PC-9 (cell line): ENCODE results near the gene MLN. TPM values are rescaled to one million over a fixed set of nuclear protein-coding genes. Genes with fewer than 3 reads are reported as not detected.

ENCODE experiments used
- BruUV-seq: library from RNA; stranded (reverse); fragments of 400-500 nt; replicated peaks from 2 replicates; lab custom pipeline; 2021; lab: Mats Ljungman, UMichigan
- CTCF ChIA-PET: fragments of 300-600 bp; sonication (Branson Sonifier 250); formaldehyde crosslinking; loops from one replicate; lab custom pipeline; 2022; ENCODE audit warnings: antibody characterized with exemption; lab: Charles Lee
- POLR2A ChIA-PET: fragments of 300-600 bp; sonication (Branson Sonifier 250); formaldehyde crosslinking; loops from one replicate; lab custom pipeline; 2022; ENCODE audit warnings: antibody characterized with exemption; ENCODE audit not compliant: unreplicated experiment; lab: Charles Lee
- DNase-seq, 2 experiments: peaks; one replicate each; pipeline versions ENCODE4 v3.0.0 to v3.0.0-alpha.2; 2015 to 2022; ENCODE audit warnings: mixed read lengths in 1 of 2
- H2AFZ ChIP-seq: fragments of 200-600 bp; sonication (generic); 2 replicates; pipeline ENCODE4 v1.8.1; 2017; ENCODE audit warnings: antibody characterized with exemption
- H3F3A ChIP-seq: fragments of 200-600 bp; sonication (generic); 2 replicates; pipeline ENCODE4 v1.8.1; 2017; ENCODE audit warnings: antibody characterized with exemption, mild to moderate bottlenecking, low read depth; ENCODE audit not compliant: insufficient read depth
- H3K27ac ChIP-seq: fragments of 200-600 bp; sonication (generic); 2 replicates; pipeline ENCODE4 v1.6.1; 2016; ENCODE audit warnings: mixed run types
- H3K27me3 ChIP-seq: fragments of 200-600 bp; sonication (generic); 2 replicates; pipeline ENCODE4 v1.6.1; 2016; ENCODE audit warnings: low read depth, mixed run types; ENCODE audit not compliant: insufficient read depth
- H3K36me3 ChIP-seq: fragments of 200-600 bp; sonication (generic); 2 replicates; pipeline ENCODE4 v1.6.1; 2016; ENCODE audit warnings: low read depth, mixed run types
- H3K4me1 ChIP-seq: fragments of 200-600 bp; sonication (generic); replicated peaks from 2 replicates; pipeline ENCODE4 v1.6.1; 2016; ENCODE audit warnings: mixed run types; ENCODE audit not compliant: insufficient read depth
- H3K4me2 ChIP-seq: fragments of 200-600 bp; sonication (generic); 2 replicates; pipeline ENCODE4 v1.6.1; 2017; ENCODE audit warnings: mixed run types
- H3K4me3 ChIP-seq: fragments of 200-600 bp; sonication (generic); 2 replicates; pipeline ENCODE4 v1.6.1; 2016; ENCODE audit warnings: mixed run types
- H3K79me2 ChIP-seq: fragments of 200-600 bp; sonication (generic); 2 replicates; pipeline ENCODE4 v1.6.1; 2017; ENCODE audit warnings: low read depth, mixed run types
- H3K9me2 ChIP-seq: fragments of 200-600 bp; sonication (generic); 2 replicates; pipeline ENCODE4 v1.8.1; 2017; ENCODE audit warnings: mild to moderate bottlenecking; ENCODE audit not compliant: insufficient read depth
- H3K9me3 ChIP-seq: fragments of 200-600 bp; sonication (generic); 2 replicates; pipeline ENCODE4 v1.8.1; 2016; ENCODE audit warnings: low read depth; ENCODE audit not compliant: insufficient read depth
- H4K20me1 ChIP-seq: fragments of 200-600 bp; sonication (generic); 2 replicates; pipeline ENCODE4 v1.8.1; 2017; ENCODE audit not compliant: insufficient read depth
- EZH2 ChIP-seq: fragments of 200-600 bp; sonication (generic); IDR thresholded peaks from 2 replicates; pipeline ENCODE4 v1.8.0; 2017; ENCODE audit warnings: antibody characterized with exemption, low read depth
- intact Hi-C: fragments of 100-400 bp; cut with micrococcal nuclease; formaldehyde crosslinking; loops from one replicate; pipeline ENCODE4 v1.10.0; 2022; ENCODE audit not compliant: unreplicated experiment
- total RNA-seq: library from RNA; stranded (reverse); gene quantifications from 2 replicates; pipeline ENCODE4 v1.2.3, GENCODE V29; 2021
- TF ChIP-seq, protein P1 (sequence below): fragments of 200-600 bp; sonication (generic); conservative IDR thresholded peaks from 2 replicates; pipeline ENCODE4 v1.6.1; 2017; ENCODE audit warnings: mixed run types, antibody characterized with exemption, mild to moderate bottlenecking, moderate library complexity

MLN gene
- total RNA-seq, 1 experiment from 2014 or later: not detected

- peaks cover 23% of the 10 kb centered on the region for H3K4me1 ChIP-seq
- no peak overlapping the region for H3K4me3 ChIP-seq
- no peak for DNase-seq
- no peak for TF ChIP-seq EZH2
- TF ChIP-seq, protein P1, sequence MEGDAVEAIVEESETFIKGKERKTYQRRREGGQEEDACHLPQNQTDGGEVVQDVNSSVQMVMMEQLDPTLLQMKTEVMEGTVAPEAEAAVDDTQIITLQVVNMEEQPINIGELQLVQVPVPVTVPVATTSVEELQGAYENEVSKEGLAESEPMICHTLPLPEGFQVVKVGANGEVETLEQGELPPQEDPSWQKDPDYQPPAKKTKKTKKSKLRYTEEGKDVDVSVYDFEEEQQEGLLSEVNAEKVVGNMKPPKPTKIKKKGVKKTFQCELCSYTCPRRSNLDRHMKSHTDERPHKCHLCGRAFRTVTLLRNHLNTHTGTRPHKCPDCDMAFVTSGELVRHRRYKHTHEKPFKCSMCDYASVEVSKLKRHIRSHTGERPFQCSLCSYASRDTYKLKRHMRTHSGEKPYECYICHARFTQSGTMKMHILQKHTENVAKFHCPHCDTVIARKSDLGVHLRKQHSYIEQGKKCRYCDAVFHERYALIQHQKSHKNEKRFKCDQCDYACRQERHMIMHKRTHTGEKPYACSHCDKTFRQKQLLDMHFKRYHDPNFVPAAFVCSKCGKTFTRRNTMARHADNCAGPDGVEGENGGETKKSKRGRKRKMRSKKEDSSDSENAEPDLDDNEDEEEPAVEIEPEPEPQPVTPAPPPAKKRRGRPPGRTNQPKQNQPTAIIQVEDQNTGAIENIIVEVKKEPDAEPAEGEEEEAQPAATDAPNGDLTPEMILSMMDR: no peak
- peaks cover 5% of the 10 kb centered on the region; the same call in 1 of the 2 replicates for H4K20me1 ChIP-seq
- H3K4me2 ChIP-seq: no peak overlapping the region
- H3F3A ChIP-seq: peaks cover 31% of the 10 kb centered on the region; the same call in 1 of the 2 replicates
- H3K27me3 ChIP-seq: no peaks in the 10 kb centered on the region
- ChIA-PET POLR2A (interaction anchor here (0.6 kb wide), 1 partner anchor 159 kb away, joined by 6 read pairs; no protein-coding TSS in a partner anchor), CTCF (no interaction called here)
- no peaks in the 10 kb centered on the region for H3K9me2 ChIP-seq
- peaks cover 8% of the 10 kb centered on the region; the same call in 1 of the 2 replicates for H3K79me2 ChIP-seq
- H3K27ac ChIP-seq: no peak overlapping the region
- intact Hi-C loops: loop anchor here (5.0 kb wide), 1 partner anchor 574 kb away; the partner anchor contains the start of genes HSD17B8, RXRB and SLC39A7
- no peaks in the 10 kb centered on the region for H3K9me3 ChIP-seq
- H3K36me3 ChIP-seq: peaks cover 42% of the 10 kb centered on the region
- H2AFZ ChIP-seq: no peak overlapping the region
- no TSS peak for BruUV-seq
Measured at GRCh38 chr6:33776186-33776585, 27.6 kb downstream of the MLN start.

DNA sequence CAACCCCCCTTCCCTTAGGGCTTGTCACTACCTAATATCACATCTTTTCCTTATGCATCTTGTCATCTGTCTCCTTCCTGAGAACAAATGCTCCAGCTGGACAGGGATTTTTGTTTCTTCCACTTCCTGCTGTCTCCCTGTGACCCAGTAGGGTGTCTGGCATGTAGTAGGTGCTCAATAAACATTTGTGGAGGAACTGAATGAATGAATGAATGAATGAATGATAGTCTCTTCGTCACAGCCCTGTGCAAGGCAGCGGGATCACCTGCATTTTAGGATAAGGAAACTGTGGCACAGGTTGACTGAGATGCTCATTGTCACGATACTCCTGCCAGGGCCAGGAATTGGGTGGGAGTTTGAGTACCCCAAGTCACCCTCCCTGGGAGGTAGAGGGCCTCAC, 29.0 kb downstream of the MLN start:
- Histone ChIP-seq H3K4me1 (peaks cover 19% of the 10 kb centered on the region), H3K27ac (no peak overlapping the region), H3K27me3 (no peaks in the 10 kb centered on the region), H3K9me2 (no peaks in the 10 kb centered on the region), H2AFZ (no peak overlapping the region), H3K79me2 (no peaks in the 10 kb centered on the region), H3K9me3 (no peaks in the 10 kb centered on the region), H3K4me2 (no peak overlapping the region), H3F3A (peaks cover 24% of the 10 kb centered on the region; the same call in 1 of the 2 replicates), H4K20me1 (peaks cover 5% of the 10 kb centered on the region; the same call in 1 of the 2 replicates), H3K4me3 (no peak overlapping the region), H3K36me3 (peaks cover 30% of the 10 kb centered on the region)
- TF ChIP-seq, protein P1: no peak
- no peak for TF ChIP-seq EZH2
- DNase-seq: no peak
- POLR2A ChIA-PET: no interaction called here
- CTCF ChIA-PET: no interaction called here
- intact Hi-C loops: loop anchor here (5.0 kb wide), 1 partner anchor 572 kb away; the partner anchor contains the start of genes HSD17B8, RXRB and SLC39A7
- BruUV-seq: no TSS peak

DNA sequence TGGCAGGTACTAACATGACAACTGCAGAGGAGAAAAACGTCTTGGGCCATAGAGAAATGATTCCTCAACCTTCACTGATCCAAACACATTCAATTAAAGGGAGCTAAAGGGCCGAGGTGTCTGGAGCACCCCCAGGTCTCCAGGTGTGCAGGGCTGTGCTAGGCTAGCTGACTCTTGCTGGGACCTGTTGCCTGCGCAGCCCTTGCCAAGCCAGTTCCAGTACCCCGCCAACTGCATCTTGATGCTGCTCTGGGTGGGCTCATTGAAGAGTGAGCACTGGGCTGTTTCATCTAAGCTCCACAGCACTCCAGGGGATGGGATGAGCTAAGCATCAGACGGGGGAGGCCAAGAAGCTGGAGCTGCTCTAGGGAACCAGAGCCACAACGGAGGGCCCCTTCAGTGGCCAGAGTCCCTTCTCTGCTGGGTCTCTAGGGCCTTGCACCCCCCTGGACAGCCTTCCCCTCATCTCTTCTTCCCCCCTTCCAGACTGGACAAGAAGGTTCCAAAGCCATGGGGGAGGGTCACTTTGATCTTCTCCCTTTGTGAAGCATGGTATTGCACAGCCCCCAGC, 30.8 kb downstream of the MLN start:
- TF ChIP-seq, protein P1: no peak
- TF ChIP-seq EZH2: no peak
- Histone ChIP-seq H3K4me3 (no peak overlapping the region), H3K4me2 (no peak overlapping the region), H3F3A (peaks cover 24% of the 10 kb centered on the region; the same call in 1 of the 2 replicates), H3K9me2 (no peaks in the 10 kb centered on the region), H3K79me2 (no peaks in the 10 kb centered on the region), H3K36me3 (peaks cover 16% of the 10 kb centered on the region), H4K20me1 (peaks cover 5% of the 10 kb centered on the region; the same call in 1 of the 2 replicates), H3K4me1 (peaks cover 19% of the 10 kb centered on the region), H3K27me3 (no peaks in the 10 kb centered on the region), H3K9me3 (no peaks in the 10 kb centered on the region), H3K27ac (no peak overlapping the region), H2AFZ (no peak overlapping the region)
- ChIA-PET POLR2A (interaction anchor here (0.6 kb wide), 1 partner anchor 8 kb away, joined by 6 read pairs; no protein-coding TSS in a partner anchor), CTCF (interaction anchor here (0.6 kb wide), 1 partner anchor 211 kb away, joined by 4 read pairs; no protein-coding TSS in a partner anchor)
- BruUV-seq: no TSS peak
- DNase-seq: no peak
- intact Hi-C loops: no loop called here
